ENCODE results near the gene DNAJC1.
"Not testable (repeated sequence)": the region's sequence is repeated elsewhere in the genome, so short reads cannot be mapped to it uniquely, and the experiment has no call there.

DNAJC1 gene

DNA sequence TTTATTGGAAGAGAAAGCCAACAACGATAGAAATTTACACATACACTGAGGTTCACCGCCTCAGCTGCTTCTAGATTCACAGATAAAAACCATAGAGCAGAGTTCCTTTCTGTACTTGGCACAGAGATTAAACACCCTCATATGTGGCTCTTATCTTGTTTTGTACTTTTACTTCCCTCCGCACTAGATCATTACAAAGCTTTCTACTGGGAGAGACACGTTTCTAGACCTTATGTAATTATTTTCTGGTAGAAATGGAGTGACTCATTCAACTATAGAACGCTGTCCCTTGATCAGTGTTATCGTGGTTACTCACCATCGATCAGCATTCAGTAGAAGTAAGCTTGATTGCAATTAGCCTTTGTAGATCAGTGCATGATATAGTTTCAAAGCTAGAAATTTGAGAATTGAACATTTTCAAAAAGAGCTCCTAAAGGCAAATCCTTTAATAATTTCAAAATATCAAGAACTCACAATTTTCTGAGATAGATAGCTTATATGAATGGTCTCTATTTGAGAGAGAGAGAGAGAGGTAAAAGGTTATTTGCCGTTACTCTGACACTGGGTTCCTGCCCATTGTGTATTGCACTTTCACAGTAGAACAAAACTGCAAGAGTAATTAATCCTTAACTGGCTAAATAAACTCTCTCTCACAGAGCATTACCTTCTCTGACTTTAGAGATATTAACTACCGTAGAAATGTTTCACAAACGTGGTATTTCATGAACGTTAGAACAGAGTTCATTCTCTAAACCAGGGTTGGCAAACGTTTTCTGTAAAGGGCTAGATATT is 26.1 kb upstream of the DNAJC1 start:
- DNase-seq (ENCODE audit: insufficient read length, low spot score) (no peak), FAIRE-seq (no peak)
- TF ChIP-seq SPI1 (IDR thresholded peaks at IDR 0.05; ENCODE audit: low read depth, low read length) (no peak), POLR2AphosphoS5 (IDR thresholded peaks at IDR 0.05; ENCODE audit: low read depth, low read length) (no peak), TAF1 (IDR thresholded peaks at IDR 0.05; ENCODE audit: low read depth, low read length) (no peak), POLR2A (IDR thresholded peaks at IDR 0.05; ENCODE audit: low read depth, low read length) (no peak), POU2F2 (IDR thresholded peaks at IDR 0.05; ENCODE audit: low read depth, low read length) (no peak), PAX5 (IDR thresholded peaks at IDR 0.05; ENCODE audit: insufficient read depth, low read length, severe bottlenecking) (no peak)

DNA sequence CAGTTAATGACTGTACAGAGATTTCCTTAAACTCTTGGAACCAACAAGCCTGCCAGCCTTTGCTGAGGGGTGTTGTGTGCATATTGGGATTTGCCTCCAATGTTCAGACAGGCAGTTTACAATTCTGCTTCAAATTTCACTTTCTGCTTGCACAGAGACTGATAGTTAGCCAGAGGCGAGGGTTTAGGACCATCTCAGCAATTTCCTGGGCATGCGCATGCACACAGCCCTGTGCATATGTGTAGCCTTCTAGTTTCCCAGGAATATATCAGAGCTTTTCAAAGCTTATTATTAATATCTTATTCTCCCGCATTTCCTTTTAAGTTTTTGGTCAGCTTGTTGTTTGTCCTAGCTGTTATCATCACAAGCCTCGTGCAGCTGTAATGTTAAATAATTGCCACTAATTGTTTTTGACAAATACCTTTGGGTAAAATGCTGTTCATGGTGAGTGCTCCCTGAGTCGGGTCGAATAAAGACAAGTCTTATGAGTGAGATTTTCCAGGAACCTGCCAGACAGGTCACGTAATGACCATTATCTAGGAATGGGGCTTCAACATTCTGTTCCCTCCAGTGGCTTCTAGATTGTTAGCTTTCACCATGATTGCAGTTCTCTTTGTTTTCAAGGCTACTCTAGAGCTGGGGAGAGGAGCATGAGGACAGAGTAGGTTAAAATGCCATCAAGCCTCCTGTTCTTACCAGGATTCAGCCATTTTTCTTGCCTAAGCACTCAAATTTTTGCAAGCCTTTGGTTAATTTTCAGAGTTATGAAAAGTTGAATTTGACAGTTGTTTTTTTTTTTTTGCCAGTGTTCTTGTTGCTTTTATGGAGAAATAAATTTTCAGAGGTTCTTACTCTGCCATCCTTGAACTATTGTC is 24.1 kb upstream of the DNAJC1 start:
- DNase-seq (ENCODE audit: insufficient read length, low spot score), result no peak
- no peak for FAIRE-seq
- TF ChIP-seq TAF1 (IDR thresholded peaks at IDR 0.05; ENCODE audit: low read depth, low read length), result no peak
- no peak for TF ChIP-seq POLR2AphosphoS5 (IDR thresholded peaks at IDR 0.05; ENCODE audit: low read depth, low read length)
- TF ChIP-seq POLR2A (IDR thresholded peaks at IDR 0.05; ENCODE audit: low read depth, low read length), result no peak
- TF ChIP-seq POU2F2 (IDR thresholded peaks at IDR 0.05; ENCODE audit: low read depth, low read length), result no peak
- TF ChIP-seq SPI1 (IDR thresholded peaks at IDR 0.05; ENCODE audit: low read depth, low read length), result no peak

DNA sequence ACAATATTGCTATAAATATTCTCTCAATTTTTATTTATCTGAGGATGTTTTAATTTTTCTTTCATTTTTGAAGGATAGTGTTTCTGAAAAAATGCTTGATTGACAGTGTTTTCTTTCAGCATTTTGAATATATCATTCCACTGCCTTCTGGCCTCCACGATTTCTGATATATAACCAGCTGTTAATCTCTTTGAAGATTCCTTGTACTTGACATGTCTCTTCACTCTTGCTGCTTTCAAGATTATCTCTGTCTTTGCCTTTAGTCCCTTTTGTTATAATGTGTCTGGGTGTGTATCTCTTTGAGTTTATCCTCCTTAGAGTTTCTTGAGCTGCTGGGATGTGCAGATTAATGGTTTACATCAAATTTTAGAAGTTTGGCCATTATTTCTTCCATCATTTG is 22.8 kb upstream of the DNAJC1 start:
- DNase-seq (ENCODE audit: insufficient read length, low spot score) (no peak), FAIRE-seq (no peak)
- no peak for TF ChIP-seq SPI1 (IDR thresholded peaks at IDR 0.05; ENCODE audit: low read depth, low read length)
- TF ChIP-seq PAX5 (IDR thresholded peaks at IDR 0.05; ENCODE audit: insufficient read depth, low read length, severe bottlenecking), result no peak
- TF ChIP-seq POLR2AphosphoS5 (IDR thresholded peaks at IDR 0.05; ENCODE audit: low read depth, low read length), result no peak
- no peak for TF ChIP-seq TAF1 (IDR thresholded peaks at IDR 0.05; ENCODE audit: low read depth, low read length)
- TF ChIP-seq POLR2A (IDR thresholded peaks at IDR 0.05; ENCODE audit: low read depth, low read length), result no peak
- TF ChIP-seq POU2F2 (IDR thresholded peaks at IDR 0.05; ENCODE audit: low read depth, low read length), result no peak

DNA sequence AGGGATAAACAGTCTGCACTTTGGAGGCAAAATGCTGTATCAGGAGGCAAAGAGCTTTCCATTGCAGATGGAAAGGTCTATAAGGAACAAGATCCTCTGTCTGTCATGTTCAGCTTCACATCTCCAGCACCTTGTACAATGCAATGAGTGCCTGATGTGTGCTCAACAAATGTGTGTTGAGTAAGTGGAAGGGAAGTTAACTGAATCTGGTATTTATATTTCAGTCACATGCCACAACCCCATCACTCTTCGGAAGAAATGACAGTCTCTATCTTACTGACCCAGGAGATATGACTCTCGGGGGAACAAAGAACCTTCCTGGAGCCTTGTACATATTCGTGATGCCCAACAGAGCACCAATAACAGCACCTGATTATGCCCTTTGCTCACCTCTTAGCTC is 20.0 kb upstream of the DNAJC1 start:
- no peak for TF ChIP-seq PAX5 (IDR thresholded peaks at IDR 0.05; ENCODE audit: insufficient read depth, low read length, severe bottlenecking)
- TF ChIP-seq SPI1 (IDR thresholded peaks at IDR 0.05; ENCODE audit: low read depth, low read length), result no peak
- no peak for TF ChIP-seq TAF1 (IDR thresholded peaks at IDR 0.05; ENCODE audit: low read depth, low read length)
- TF ChIP-seq POLR2AphosphoS5 (IDR thresholded peaks at IDR 0.05; ENCODE audit: low read depth, low read length), result no peak
- no peak for TF ChIP-seq POLR2A (IDR thresholded peaks at IDR 0.05; ENCODE audit: low read depth, low read length)
- no peak for TF ChIP-seq POU2F2 (IDR thresholded peaks at IDR 0.05; ENCODE audit: low read depth, low read length)
- DNase-seq (ENCODE audit: insufficient read length, low spot score), result no peak
- no peak for FAIRE-seq

DNA sequence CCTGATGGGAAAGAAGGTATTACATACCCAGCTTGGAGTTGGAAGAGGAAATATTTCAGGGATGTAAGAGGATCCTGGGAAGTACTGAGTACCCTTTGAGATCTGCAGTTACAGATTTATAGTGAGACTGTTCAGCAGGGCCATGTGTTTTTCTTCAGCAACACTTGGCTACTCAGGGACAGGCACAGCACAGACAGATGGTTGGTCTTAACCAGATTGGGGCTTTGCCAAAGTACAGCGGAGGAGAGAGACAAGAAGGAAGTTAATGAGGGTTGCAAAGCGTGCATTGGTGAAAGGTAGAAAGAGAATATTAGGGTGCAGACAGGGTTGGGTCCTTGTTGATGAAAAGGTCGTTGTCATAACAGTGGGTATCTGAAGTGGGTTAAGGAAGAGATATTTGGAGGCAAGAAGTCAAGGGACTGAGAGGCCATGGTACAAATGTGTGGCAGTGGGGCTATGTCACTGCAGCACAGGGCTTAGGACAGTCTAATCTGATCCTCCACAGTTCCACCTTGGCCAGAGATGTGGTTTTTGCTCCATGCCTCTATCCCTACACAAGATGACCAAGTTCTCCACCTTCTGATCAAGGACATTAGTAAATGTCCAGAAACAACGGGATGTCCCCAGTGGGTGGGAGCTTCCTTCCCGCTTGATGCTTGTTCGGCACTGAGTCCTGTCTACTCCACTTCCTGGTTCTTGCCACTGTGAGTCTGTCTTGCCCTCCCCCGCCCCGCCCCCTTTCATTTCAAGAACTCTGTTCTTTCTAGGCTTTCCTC is 18.9 kb upstream of the DNAJC1 start:
- no peak for FAIRE-seq

DNA sequence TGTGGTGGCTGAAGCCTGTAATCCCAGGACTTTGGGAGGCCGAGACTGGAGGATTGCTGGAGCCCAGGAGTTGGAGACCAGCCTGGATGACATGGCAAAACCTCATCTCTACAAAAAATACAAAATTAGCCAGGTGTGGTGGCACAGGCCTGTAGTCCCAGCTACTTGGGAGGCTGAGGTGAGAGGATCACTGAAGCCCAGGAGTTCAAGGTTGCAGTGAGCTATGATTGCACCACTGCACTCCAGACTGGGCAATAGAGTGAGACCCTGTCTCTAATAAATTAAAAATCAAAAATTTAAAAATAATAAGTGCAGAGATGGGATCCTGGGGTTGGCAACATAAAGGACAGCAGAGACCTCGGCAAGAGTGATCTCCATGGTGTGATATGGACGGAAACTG is 17.6 kb upstream of the DNAJC1 start:
- not testable (repeated sequence) for FAIRE-seq

More for the DNA sequence above, 18.9 kb upstream of the DNAJC1 start:
- DNase-seq (ENCODE audit: insufficient read length, low spot score), result no peak
- no peak for TF ChIP-seq POLR2AphosphoS5 (IDR thresholded peaks at IDR 0.05; ENCODE audit: low read depth, low read length)
- no peak for TF ChIP-seq POLR2A (IDR thresholded peaks at IDR 0.05; ENCODE audit: low read depth, low read length)
- no peak for TF ChIP-seq TAF1 (IDR thresholded peaks at IDR 0.05; ENCODE audit: low read depth, low read length)
- TF ChIP-seq SPI1 (IDR thresholded peaks at IDR 0.05; ENCODE audit: low read depth, low read length), result no peak
- TF ChIP-seq POU2F2 (IDR thresholded peaks at IDR 0.05; ENCODE audit: low read depth, low read length), result no peak
- TF ChIP-seq PAX5 (IDR thresholded peaks at IDR 0.05; ENCODE audit: insufficient read depth, low read length, severe bottlenecking), result no peak

DNA sequence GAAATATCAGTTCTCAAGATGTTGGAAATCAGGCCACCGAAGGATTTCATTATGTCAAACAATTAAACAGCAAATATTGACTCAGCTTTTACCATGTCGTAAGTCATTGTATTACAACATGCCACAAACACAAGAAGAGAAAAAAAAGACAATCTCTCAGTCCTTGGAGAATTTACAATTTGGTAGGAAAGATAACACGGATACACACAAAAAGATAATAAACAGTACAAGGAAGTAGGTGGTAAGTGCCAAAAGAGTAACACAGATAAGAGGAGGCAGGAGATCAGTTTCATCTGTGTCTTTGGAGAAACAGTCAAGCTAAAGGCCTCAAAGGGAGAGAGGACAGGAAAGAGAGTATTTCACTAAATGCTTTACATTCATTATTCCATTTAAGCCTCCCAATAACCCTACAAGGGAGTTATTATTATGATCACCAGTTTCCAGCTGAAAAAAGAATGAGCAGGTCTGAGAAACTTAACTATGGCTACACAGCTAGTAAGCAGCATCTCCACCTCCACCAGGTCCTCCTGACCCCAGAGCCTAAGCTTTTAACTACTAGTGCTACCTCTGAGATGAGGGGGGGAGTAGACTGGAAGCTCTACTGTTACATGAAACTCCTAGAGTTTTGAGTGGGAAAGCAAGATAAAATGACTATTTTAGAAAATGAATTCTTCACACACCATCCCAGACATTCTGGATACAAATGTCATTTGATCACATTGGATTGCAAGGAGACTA is 13.9 kb upstream of the DNAJC1 start:
- no peak for DNase-seq (ENCODE audit: insufficient read length, low spot score)
- FAIRE-seq, result no peak
- TF ChIP-seq POU2F2 (IDR thresholded peaks at IDR 0.05; ENCODE audit: low read depth, low read length), result no peak
- no peak for TF ChIP-seq SPI1 (IDR thresholded peaks at IDR 0.05; ENCODE audit: low read depth, low read length)
- no peak for TF ChIP-seq POLR2A (IDR thresholded peaks at IDR 0.05; ENCODE audit: low read depth, low read length)

More for the DNA sequence above, 17.6 kb upstream of the DNAJC1 start:
- DNase-seq (ENCODE audit: insufficient read length, low spot score), result not testable (repeated sequence)

DNA sequence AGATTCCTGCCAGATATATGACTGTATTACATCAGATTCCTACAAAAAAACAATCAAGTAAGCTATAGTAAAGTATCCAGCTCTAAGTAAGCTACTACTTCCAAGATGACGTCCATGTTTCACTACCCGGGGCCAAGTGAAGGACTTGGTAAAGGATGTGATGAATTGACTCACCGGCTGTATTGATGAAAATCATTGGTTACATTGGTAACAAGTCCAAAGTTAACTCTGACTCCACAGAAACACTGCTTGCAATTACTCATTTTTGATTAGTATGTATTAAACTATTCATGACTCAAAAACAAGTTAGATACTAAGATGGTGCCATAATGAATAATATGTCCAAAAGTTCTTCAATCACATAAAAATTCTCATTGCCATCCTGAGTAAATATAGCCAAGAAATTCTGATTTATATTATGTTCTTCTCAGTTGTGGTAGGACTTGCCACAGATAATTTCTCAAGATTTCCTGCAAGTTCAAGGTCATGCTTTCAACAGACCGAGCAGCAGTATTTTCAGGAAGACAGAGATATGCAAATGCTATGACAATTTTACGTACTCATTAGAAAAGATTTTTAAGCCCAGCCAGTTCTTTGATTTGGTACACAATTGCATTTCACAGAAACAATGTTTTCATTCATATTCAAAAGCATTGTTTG is 12.6 kb upstream of the DNAJC1 start:
- DNase-seq (ENCODE audit: insufficient read length, low spot score) (no peak), FAIRE-seq (no peak)
- TF ChIP-seq POU2F2 (IDR thresholded peaks at IDR 0.05; ENCODE audit: low read depth, low read length) (no peak), SPI1 (IDR thresholded peaks at IDR 0.05; ENCODE audit: low read depth, low read length) (no peak), TAF1 (IDR thresholded peaks at IDR 0.05; ENCODE audit: low read depth, low read length) (no peak), POLR2AphosphoS5 (IDR thresholded peaks at IDR 0.05; ENCODE audit: low read depth, low read length) (no peak), PAX5 (IDR thresholded peaks at IDR 0.05; ENCODE audit: insufficient read depth, low read length, severe bottlenecking) (no peak)

All from GM12891 (cell line).